Smooth muscle cell (in vitro differentiated cells): ENCODE measurements around the gene RAD50. TPM values are rescaled to one million over a fixed set of nuclear protein-coding genes. Genes with fewer than 3 reads are reported as not detected.

ENCODE experiments used
- DNase-seq: peaks from one replicate; lab custom pipeline; 2025; ENCODE audit not compliant: unreplicated experiment; lab: John Stamatoyannopoulos, UW
- H2AFZ ChIP-seq: fragments of 200-600 bp; sonication (generic); 2 replicates; pipeline ENCODE4 v1.6.0; 2016; ENCODE audit warnings: antibody characterized with exemption, low read depth, mild to moderate bottlenecking
- H3F3A ChIP-seq: fragments of 200-600 bp; sonication (generic); 2 replicates; pipeline ENCODE4 v1.6.0; 2017; ENCODE audit warnings: antibody characterized with exemption, low read depth
- H3K27ac ChIP-seq: fragments of 200-600 bp; sonication (generic); 2 replicates; pipeline ENCODE4 v1.5.1; 2016; ENCODE audit warnings: low read depth, mild to moderate bottlenecking
- H3K27me3 ChIP-seq: fragments of 200-600 bp; sonication (generic); 2 replicates; pipeline ENCODE4 v1.6.1; 2016; ENCODE audit warnings: low read depth, mild to moderate bottlenecking
- H3K36me3 ChIP-seq: fragments of 200-600 bp; sonication (generic); 2 replicates; pipeline ENCODE4 v1.5.1; 2016; ENCODE audit warnings: low read depth
- H3K4me1 ChIP-seq: fragments of 200-600 bp; sonication (generic); 2 replicates; pipeline ENCODE4 v1.5.1; 2016; ENCODE audit warnings: low read depth
- H3K4me2 ChIP-seq: fragments of 200-600 bp; sonication (generic); 2 replicates; pipeline ENCODE4 v1.6.0; 2016; ENCODE audit warnings: mild to moderate bottlenecking
- H3K4me3 ChIP-seq: fragments of 200-600 bp; sonication (generic); 2 replicates; pipeline ENCODE4 v1.5.1; 2016; ENCODE audit warnings: mild to moderate bottlenecking
- H3K79me2 ChIP-seq: fragments of 200-600 bp; sonication (generic); 2 replicates; pipeline ENCODE4 v1.6.0; 2016; ENCODE audit warnings: low read depth, mild to moderate bottlenecking
- H3K9ac ChIP-seq: fragments of 200-600 bp; sonication (generic); 2 replicates; pipeline ENCODE4 v1.6.0; 2016; ENCODE audit warnings: low read depth
- H3K9me3 ChIP-seq: fragments of 200-600 bp; sonication (generic); replicated peaks from 2 replicates; pipeline ENCODE4 v1.5.1; 2016; ENCODE audit warnings: low read depth
- H4K20me1 ChIP-seq: fragments of 200-600 bp; sonication (generic); 2 replicates; pipeline ENCODE4 v1.6.0; 2016; ENCODE audit warnings: low read depth
- WGBS: methylation state at CpG from one replicate; pipeline ENCODE4 v1.1.7; 2016; ENCODE audit warnings: low lambda C conversion rate; 5-methylcytosine and 5-hydroxymethylcytosine counted together
- polyA plus RNA-seq: library from polyadenylated mRNA; unstranded; fragments of >200 nt; fragmentation: Nextera tagmentation; extraction: Ambion mirVana; gene quantifications from 2 replicates; pipeline ENCODE4 v1.2.1, GENCODE V29; 2016
- total RNA-seq: library from RNA; depleted of rRNA; stranded (reverse); fragments of >200 nt; gene quantifications from 2 replicates; pipeline ENCODE4 v1.2.3, GENCODE V29; 2014
- TF ChIP-seq, protein P1 (sequence below): fragments of 200-600 bp; sonication (generic); IDR thresholded peaks from 2 replicates; pipeline ENCODE4 v1.5.1; 2017; ENCODE audit warnings: borderline replicate concordance, mild to moderate bottlenecking, antibody characterized with exemption; ENCODE audit not compliant: insufficient read depth, poor library complexity, severe bottlenecking

Gene RAD50
- total and polyA plus RNA-seq, 2 experiments from 2014 or later = 19.9 to 28.8 TPM

DNA sequence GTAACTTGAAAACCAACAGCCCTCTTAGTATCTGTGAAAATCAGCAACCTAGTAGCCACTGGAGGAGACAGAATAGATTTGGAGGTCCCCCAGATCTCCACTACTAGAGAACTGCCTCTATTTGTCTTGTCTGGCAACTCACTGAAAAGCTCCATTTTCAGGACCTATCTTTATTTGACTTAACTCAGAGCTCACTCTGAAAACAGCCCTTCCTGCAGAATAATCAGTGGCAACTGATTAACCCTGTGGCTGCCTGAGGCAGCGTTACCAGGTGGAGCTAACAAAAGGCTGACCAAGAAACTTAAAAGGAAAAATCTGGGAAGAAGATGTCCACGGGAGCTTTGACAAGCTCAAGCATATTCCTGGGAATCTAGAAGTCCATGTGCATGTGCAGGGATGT lies 90.7 kb downstream of the RAD50 start:
- Histone ChIP-seq H2AFZ (no peak overlapping the region), H4K20me1 (no peaks in the 10 kb centered on the region), H3K9ac (no peak overlapping the region), H3K79me2 (no peaks in the 10 kb centered on the region), H3F3A (no peaks in the 10 kb centered on the region), H3K4me3 (no peak overlapping the region), H3K4me1 (no peaks in the 10 kb centered on the region), H3K9me3 (peaks cover 7% of the 10 kb centered on the region), H3K4me2 (no peak overlapping the region), H3K27me3 (peaks cover 6% of the 10 kb centered on the region), H3K36me3 (no peaks in the 10 kb centered on the region), H3K27ac (no peak overlapping the region)
- TF ChIP-seq, protein P1, sequence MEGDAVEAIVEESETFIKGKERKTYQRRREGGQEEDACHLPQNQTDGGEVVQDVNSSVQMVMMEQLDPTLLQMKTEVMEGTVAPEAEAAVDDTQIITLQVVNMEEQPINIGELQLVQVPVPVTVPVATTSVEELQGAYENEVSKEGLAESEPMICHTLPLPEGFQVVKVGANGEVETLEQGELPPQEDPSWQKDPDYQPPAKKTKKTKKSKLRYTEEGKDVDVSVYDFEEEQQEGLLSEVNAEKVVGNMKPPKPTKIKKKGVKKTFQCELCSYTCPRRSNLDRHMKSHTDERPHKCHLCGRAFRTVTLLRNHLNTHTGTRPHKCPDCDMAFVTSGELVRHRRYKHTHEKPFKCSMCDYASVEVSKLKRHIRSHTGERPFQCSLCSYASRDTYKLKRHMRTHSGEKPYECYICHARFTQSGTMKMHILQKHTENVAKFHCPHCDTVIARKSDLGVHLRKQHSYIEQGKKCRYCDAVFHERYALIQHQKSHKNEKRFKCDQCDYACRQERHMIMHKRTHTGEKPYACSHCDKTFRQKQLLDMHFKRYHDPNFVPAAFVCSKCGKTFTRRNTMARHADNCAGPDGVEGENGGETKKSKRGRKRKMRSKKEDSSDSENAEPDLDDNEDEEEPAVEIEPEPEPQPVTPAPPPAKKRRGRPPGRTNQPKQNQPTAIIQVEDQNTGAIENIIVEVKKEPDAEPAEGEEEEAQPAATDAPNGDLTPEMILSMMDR = no peak
- no peak for DNase-seq
- 89% methylated on average over 2 of the region's 2 CpGs for WGBS

DNA sequence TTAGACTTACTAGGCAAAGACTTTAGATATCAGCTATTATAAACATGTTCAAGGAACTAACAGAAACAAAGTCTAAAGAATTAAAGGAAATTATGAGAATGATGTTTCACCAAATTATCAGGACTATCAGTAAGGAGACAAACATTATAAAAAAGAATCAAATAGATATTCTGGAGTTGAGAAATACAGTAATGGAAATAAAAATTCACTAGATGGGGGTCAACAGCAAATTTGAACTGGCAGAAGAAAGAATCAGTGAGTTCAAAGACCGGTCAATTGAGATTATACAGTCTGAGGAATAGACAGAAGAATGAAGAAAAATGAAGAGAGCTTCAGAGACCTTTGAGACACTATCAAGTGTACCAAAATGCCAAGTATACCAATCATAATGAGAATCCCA lies 91.6 kb downstream of the RAD50 start:
- no peak for DNase-seq
- Histone ChIP-seq H3K9me3 (peaks cover 7% of the 10 kb centered on the region), H3K9ac (no peak overlapping the region), H3K4me3 (no peak overlapping the region), H3K4me2 (no peak overlapping the region), H2AFZ (no peak overlapping the region), H3K27me3 (peaks cover 15% of the 10 kb centered on the region), H3K36me3 (no peaks in the 10 kb centered on the region), H3K27ac (no peak overlapping the region), H3F3A (no peaks in the 10 kb centered on the region), H4K20me1 (no peaks in the 10 kb centered on the region), H3K4me1 (no peaks in the 10 kb centered on the region), H3K79me2 (no peaks in the 10 kb centered on the region)
- WGBS = 92% methylated on average over 1 of the region's 1 CpG
- TF ChIP-seq, protein P1 = no peak

DNA sequence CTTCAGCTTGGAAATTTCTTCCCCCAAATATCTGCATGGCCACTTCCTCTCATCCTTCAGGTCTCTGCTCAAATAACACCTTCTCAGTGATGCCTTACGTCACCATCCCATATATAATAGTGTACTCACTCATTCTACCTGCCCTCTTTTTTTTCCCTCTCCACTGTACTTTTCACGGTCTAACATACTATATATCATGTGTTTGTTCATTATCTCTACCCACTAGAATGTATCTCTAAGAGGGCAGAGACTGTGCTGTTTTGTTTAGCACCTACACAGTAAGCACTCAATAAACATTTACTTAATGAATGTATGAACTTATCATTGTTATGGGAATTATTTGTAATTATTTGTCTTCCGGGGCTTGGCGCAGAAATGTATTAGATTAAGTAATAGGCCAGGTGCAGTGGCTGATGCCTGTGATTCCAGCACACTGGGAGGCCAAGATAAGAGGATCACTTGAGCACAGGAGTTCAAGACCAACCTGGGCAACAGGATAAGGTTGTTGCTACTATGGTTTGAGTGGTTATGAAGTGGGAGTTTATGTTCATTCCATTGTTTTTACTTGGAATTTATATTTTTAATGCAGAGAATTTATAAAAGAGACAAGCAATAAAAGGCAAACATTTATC lies 95.2 kb downstream of the RAD50 start:
- H3K4me2 ChIP-seq = no peak overlapping the region
- no peaks in the 10 kb centered on the region for H3K79me2 ChIP-seq
- H2AFZ ChIP-seq = no peak overlapping the region
- DNase-seq = no peak
- H4K20me1 ChIP-seq = no peaks in the 10 kb centered on the region
- H3K9ac ChIP-seq = no peak overlapping the region
- peaks cover 7% of the 10 kb centered on the region for H3K9me3 ChIP-seq
- H3K27me3 ChIP-seq = peaks cover 45% of the 10 kb centered on the region
- TF ChIP-seq, protein P1 = no peak
- no peak overlapping the region for H3K27ac ChIP-seq
- WGBS = 95% methylated on average over 4 of the region's 4 CpGs
- H3K36me3 ChIP-seq = no peaks in the 10 kb centered on the region
- no peak overlapping the region for H3K4me3 ChIP-seq
- H3F3A ChIP-seq = no peaks in the 10 kb centered on the region
- peaks cover 6% of the 10 kb centered on the region for H3K4me1 ChIP-seq

DNA sequence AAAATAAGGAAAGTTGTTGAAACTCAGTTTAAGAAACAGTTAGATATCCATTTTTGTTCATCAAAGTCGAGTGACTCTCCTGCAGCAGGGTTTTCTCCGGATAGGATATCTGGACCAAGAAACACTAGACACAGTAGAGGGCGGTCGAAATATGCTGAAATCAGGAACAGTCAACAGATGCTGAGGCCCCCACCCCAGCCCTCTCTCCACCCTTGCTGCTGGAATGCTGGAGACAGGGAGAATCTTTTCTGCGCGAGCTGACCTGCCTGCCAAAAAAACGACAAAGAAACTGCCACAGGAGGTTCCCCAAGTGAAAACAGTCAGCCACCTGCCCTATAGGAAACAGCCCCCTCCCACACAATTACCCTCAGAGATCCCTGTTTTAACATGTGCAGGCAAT lies 96.9 kb downstream of the RAD50 start:
- no peaks in the 10 kb centered on the region for H3F3A ChIP-seq
- H3K79me2 ChIP-seq = no peaks in the 10 kb centered on the region
- DNase-seq = no peak
- TF ChIP-seq, protein P1 = no peak
- H4K20me1 ChIP-seq = no peaks in the 10 kb centered on the region
- H3K9me3 ChIP-seq = no peaks in the 10 kb centered on the region
- no peak overlapping the region for H2AFZ ChIP-seq
- peaks cover 45% of the 10 kb centered on the region for H3K27me3 ChIP-seq
- WGBS = 62% methylated on average over 7 of the region's 7 CpGs
- H3K9ac ChIP-seq = no peak overlapping the region
- H3K27ac ChIP-seq = no peak overlapping the region
- no peak overlapping the region for H3K4me3 ChIP-seq
- H3K4me1 ChIP-seq = peaks cover 6% of the 10 kb centered on the region
- H3K4me2 ChIP-seq = no peak overlapping the region
- no peaks in the 10 kb centered on the region for H3K36me3 ChIP-seq
